GM12878 (cell line): ENCODE measurements around the gene LYRM4. TPM values are rescaled to one million over a fixed set of nuclear protein-coding genes. Genes with fewer than 3 reads are reported as not detected.

Experiments
- ATAC-seq: fragments of 200-7000 bp; cut with Tn5 transposase; 3 replicates; pipeline ENCODE4 v1.9.1; 2020; ENCODE audit warnings: mild to moderate bottlenecking, moderate library complexity
- BruUV-seq: library from RNA; stranded (reverse); fragments of 400-500 nt; replicated peaks from 2 replicates; lab custom pipeline; 2021; lab: Mats Ljungman, UMichigan
- CTCF ChIA-PET: fragments of 300-600 bp; sonication (Branson Sonifier 250); formaldehyde crosslinking; extraction: SDS; loops from one replicate; lab custom pipeline; 2021; ENCODE audit warnings: inconsistent platforms; lab: Yijun Ruan, JAX
- POLR2A ChIA-PET: fragments of 350-600 bp; formaldehyde crosslinking; extraction: SDS; loops from one replicate; lab custom pipeline; 2021; ENCODE audit warnings: inconsistent platforms; lab: Charles Lee
- RAD21 ChIA-PET: fragments of 300-600 bp; sonication (Branson Sonifier 250); formaldehyde crosslinking; loops from one replicate; lab custom pipeline; 2023; ENCODE audit warnings: antibody characterized with exemption; ENCODE audit not compliant: unreplicated experiment; lab: Charles Lee
- SMC1A ChIA-PET: fragments of 300-600 bp; sonication (Branson Sonifier 250); formaldehyde crosslinking; loops from one replicate; lab custom pipeline; 2023; ENCODE audit not compliant: unreplicated experiment, uncharacterized antibody; lab: Charles Lee
- DNase-seq: peaks from one replicate; pipeline ENCODE4 v3.0.0-alpha.2; 2011; ENCODE audit warnings: low read depth, low spot score
- FAIRE-seq: peaks from 3 replicates; lab custom pipeline; 2011; peaks lifted over from hg19 to GRCh38; lab: Jason Lieb, UNC
- H2AFZ ChIP-seq: 2 replicates; pipeline ENCODE4 v1.6.0; 2011; ENCODE audit warnings: low read depth, low read length, control low read depth; ENCODE audit not compliant: control insufficient read depth
- H3K27ac ChIP-seq: 2 replicates; pipeline ENCODE4 v1.5.1; 2011; ENCODE audit warnings: control low read depth; ENCODE audit not compliant: control insufficient read depth, insufficient read depth
- H3K27me3 ChIP-seq, 2 experiments: replicated peaks in 1 of 2; 2 replicates each; pipeline versions ENCODE4 v1.6.0 to v1.6.1; 2011; ENCODE audit warnings: low read length in 1 of 2; ENCODE audit not compliant: control insufficient read depth in 2 of 2, insufficient read depth in 2 of 2
- H3K36me3 ChIP-seq, 2 experiments: 2 replicates each; pipeline ENCODE4 v1.5.1; 2011; ENCODE audit warnings: low read length in 1 of 2; ENCODE audit not compliant: control insufficient read depth in 2 of 2, insufficient read depth in 2 of 2
- H3K4me1 ChIP-seq: 2 replicates; pipeline ENCODE4 v1.6.1; 2011; ENCODE audit warnings: mild to moderate bottlenecking, low read length, moderate library complexity, mixed read lengths; ENCODE audit not compliant: control insufficient read depth, insufficient read depth
- H3K4me2 ChIP-seq: 2 replicates; pipeline ENCODE4 v1.6.0; 2011; ENCODE audit warnings: control low read depth; ENCODE audit not compliant: control insufficient read depth, insufficient read depth
- H3K4me3 ChIP-seq: fragments of 200-600 bp; sonication (generic); 2 replicates; pipeline ENCODE4 v1.5.1; 2016
- H3K79me2 ChIP-seq: 2 replicates; pipeline ENCODE4 v1.6.0; 2011; ENCODE audit warnings: low read length; ENCODE audit not compliant: control insufficient read depth, insufficient read depth
- H3K9ac ChIP-seq: 2 replicates; pipeline ENCODE4 v1.8.0; 2011; ENCODE audit warnings: low read length, control low read depth, mixed read lengths; ENCODE audit not compliant: control insufficient read depth, insufficient read depth
- H3K9me3 ChIP-seq: replicated peaks from 3 replicates; pipeline ENCODE4 v1.5.1; 2011; ENCODE audit warnings: mild to moderate bottlenecking, low read length; ENCODE audit not compliant: control insufficient read depth, insufficient read depth
- H4K20me1 ChIP-seq: 2 replicates; pipeline ENCODE4 v1.6.0; 2011; ENCODE audit not compliant: control insufficient read depth, insufficient read depth
- EED ChIP-seq: sonication (generic); IDR thresholded peaks from 2 replicates; pipeline ENCODE4 v1.6.1; 2016; ENCODE audit warnings: antibody characterized with exemption, low read depth
- HDAC6 ChIP-seq: fragments of 200-600 bp; sonication (generic); IDR thresholded peaks from one replicate; pipeline ENCODE4 v1.8.0; 2017; ENCODE audit warnings: antibody characterized with exemption; ENCODE audit not compliant: unreplicated experiment
- MYB ChIP-seq: fragments of 150-350 bp; IDR thresholded peaks from 2 replicates; pipeline ENCODE4 v1.6.1; 2014; ENCODE audit warnings: mild to moderate bottlenecking, low read depth, low read length, borderline replicate concordance
- NBN ChIP-seq: fragments of 450-650 bp; IDR thresholded peaks from 2 replicates; pipeline ENCODE4 v1.6.1; 2016
- NFYA ChIP-seq: IDR thresholded peaks from 2 replicates; pipeline ENCODE4 v1.6.1; 2011; ENCODE audit warnings: low read depth, mild to moderate bottlenecking, low read length, improper control_type of control experiment, borderline replicate concordance
- SMC3 ChIP-seq: IDR thresholded peaks from 2 replicates; pipeline ENCODE4 v1.6.1; 2011; ENCODE audit warnings: low read length, improper control_type of control experiment, borderline replicate concordance
- WGBS: methylation state at CpG from one replicate; pipeline ENCODE4 v1.1.6; 2016; ENCODE audit warnings: low lambda C conversion rate; ENCODE audit not compliant: insufficient replicate concordance, insufficient coverage; ENCODE audit errors: missing lambda C conversion rate; 5-methylcytosine and 5-hydroxymethylcytosine counted together
- in situ Hi-C: fragments of 300-500 bp; cut with MboI; formaldehyde crosslinking; loops from 9 replicates; pipeline ENCODE4 v1.14.3; 2018; ENCODE audit warnings: mixed read lengths
- intact Hi-C: fragments of 100-400 bp; cut with micrococcal nuclease; formaldehyde crosslinking; loops from one replicate; pipeline ENCODE4 v1.14.2; 2022; ENCODE audit not compliant: unreplicated experiment
- polyA plus RNA-seq, 11 experiments: library from polyadenylated mRNA; depleted of rRNA in 4 of 11; unstranded in 6 of 11; stranded (reverse) in 5 of 11; fragments of >200 nt; fragmentation: Nextera tagmentation in 4 of 11; fragmentation: Illumina TruSeq in 1 of 11; extraction: Ambion mirVana in 4 of 11; extraction: Trizol in 1 of 11; gene quantifications; 1 replicate in 1 of 11; 2 replicates in 10 of 11; pipeline versions ENCODE4 v1.2.1 to v1.2.3, GENCODE V29; 2011 to 2016; ENCODE audit warnings: inconsistent platforms in 2 of 11, missing spikeins in 2 of 11, low read depth in 1 of 11
- total RNA-seq, 4 experiments: library from RNA; depleted of rRNA in 3 of 4; stranded (reverse); fragments of >200 nt in 3 of 4; fragmentation: Illumina TruSeq in 1 of 4; extraction: Trizol in 1 of 4; gene quantifications; 2 replicates each; pipeline versions ENCODE4 v1.2.1 to v1.2.3, GENCODE V29; 2013 to 2021
- TF ChIP-seq, protein P1 (sequence below): fragments of 450-650 bp; IDR thresholded peaks from 2 replicates; pipeline ENCODE4 v1.6.1; 2017; ENCODE audit warnings: low read depth, mild to moderate bottlenecking, moderate library complexity
- TF ChIP-seq, protein P2 (sequence below): IDR thresholded peaks from 2 replicates; pipeline ENCODE4 v1.6.1; 2011; ENCODE audit warnings: mild to moderate bottlenecking, low read depth, low read length, moderate library complexity; ENCODE audit not compliant: insufficient replicate concordance
- TF ChIP-seq, protein P3 (sequence below): fragments of 450-650 bp; conservative IDR thresholded peaks from 2 replicates; pipeline ENCODE4 v1.6.1; 2017; ENCODE audit warnings: mild to moderate bottlenecking, moderate library complexity

The LYRM4 gene
- total and polyA plus RNA-seq, 10 of the 15 experiments (the other 5 are each of a cell fraction or from before 2014, with no cell fraction given) = 32.7 to 66.8 (median 44.0) TPM

DNA sequence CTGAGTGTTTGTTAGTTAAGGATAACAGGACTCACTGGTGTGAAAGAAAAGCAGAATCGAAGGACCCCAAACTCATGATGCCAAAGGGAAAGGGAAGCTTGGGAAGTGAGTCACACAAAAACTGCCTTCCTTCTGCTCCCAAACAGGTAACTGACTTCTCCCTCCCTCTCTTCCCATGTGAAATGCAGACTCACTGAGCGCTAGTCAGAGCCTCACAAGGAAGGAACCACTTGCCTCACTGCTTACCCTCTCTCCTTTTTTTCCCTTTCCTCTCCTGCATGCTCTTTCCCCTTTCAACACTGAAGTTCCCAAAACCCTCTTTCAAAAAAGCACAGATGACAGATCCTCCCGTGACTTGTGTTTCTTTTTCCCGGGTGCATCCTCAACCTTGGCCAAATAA lies 56.4 kb downstream of the LYRM4 start:
- no peak overlapping the region for H2AFZ ChIP-seq
- TF ChIP-seq NBN (no peak), HDAC6 (no peak), NFYA (no peak), SMC3 (no peak), MYB (no peak), EED (no peak)
- TF ChIP-seq, protein P1, sequence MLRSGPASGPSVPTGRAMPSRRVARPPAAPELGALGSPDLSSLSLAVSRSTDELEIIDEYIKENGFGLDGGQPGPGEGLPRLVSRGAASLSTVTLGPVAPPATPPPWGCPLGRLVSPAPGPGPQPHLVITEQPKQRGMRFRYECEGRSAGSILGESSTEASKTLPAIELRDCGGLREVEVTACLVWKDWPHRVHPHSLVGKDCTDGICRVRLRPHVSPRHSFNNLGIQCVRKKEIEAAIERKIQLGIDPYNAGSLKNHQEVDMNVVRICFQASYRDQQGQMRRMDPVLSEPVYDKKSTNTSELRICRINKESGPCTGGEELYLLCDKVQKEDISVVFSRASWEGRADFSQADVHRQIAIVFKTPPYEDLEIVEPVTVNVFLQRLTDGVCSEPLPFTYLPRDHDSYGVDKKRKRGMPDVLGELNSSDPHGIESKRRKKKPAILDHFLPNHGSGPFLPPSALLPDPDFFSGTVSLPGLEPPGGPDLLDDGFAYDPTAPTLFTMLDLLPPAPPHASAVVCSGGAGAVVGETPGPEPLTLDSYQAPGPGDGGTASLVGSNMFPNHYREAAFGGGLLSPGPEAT = no peak
- TF ChIP-seq, protein P2, sequence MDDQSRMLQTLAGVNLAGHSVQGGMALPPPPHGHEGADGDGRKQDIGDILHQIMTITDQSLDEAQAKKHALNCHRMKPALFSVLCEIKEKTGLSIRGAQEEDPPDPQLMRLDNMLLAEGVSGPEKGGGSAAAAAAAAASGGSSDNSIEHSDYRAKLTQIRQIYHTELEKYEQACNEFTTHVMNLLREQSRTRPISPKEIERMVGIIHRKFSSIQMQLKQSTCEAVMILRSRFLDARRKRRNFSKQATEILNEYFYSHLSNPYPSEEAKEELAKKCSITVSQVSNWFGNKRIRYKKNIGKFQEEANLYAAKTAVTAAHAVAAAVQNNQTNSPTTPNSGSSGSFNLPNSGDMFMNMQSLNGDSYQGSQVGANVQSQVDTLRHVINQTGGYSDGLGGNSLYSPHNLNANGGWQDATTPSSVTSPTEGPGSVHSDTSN = no peak
- TF ChIP-seq, protein P3, sequence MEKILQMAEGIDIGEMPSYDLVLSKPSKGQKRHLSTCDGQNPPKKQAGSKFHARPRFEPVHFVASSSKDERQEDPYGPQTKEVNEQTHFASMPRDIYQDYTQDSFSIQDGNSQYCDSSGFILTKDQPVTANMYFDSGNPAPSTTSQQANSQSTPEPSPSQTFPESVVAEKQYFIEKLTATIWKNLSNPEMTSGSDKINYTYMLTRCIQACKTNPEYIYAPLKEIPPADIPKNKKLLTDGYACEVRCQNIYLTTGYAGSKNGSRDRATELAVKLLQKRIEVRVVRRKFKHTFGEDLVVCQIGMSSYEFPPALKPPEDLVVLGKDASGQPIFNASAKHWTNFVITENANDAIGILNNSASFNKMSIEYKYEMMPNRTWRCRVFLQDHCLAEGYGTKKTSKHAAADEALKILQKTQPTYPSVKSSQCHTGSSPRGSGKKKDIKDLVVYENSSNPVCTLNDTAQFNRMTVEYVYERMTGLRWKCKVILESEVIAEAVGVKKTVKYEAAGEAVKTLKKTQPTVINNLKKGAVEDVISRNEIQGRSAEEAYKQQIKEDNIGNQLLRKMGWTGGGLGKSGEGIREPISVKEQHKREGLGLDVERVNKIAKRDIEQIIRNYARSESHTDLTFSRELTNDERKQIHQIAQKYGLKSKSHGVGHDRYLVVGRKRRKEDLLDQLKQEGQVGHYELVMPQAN = no peak
- no peaks in the 10 kb centered on the region for H4K20me1 ChIP-seq
- ChIA-PET POLR2A (no interaction called here), CTCF (no interaction called here), SMC1A (no interaction called here), RAD21 (no interaction called here)
- WGBS = 97% methylated on average over 4 of the region's 4 CpGs
- intact Hi-C loops (no loop called here), in situ Hi-C loops (no loop called here)
- no peaks in the 10 kb centered on the region; a peak in 1 of 4 replicates for H3K36me3 ChIP-seq
- no peaks in the 10 kb centered on the region; the same call in 1 of the 2 replicates for H3K79me2 ChIP-seq
- no peak overlapping the region for H3K4me3 ChIP-seq
- H3K4me1 ChIP-seq = no peaks in the 10 kb centered on the region
- ATAC-seq (no peak), DNase-seq (no peak), FAIRE-seq (no peak)
- no peaks in the 10 kb centered on the region for H3K9me3 ChIP-seq
- H3K9ac ChIP-seq = no peak overlapping the region
- no TSS peak for BruUV-seq
- H3K27ac ChIP-seq = no peak overlapping the region
- H3K4me2 ChIP-seq = no peak overlapping the region
- H3K27me3 ChIP-seq = no peaks in the 10 kb centered on the region
